Mesendoderm (in vitro differentiated cells): ENCODE data around the gene ZDBF2.

Experiments used
- DNase-seq: peaks from one replicate; pipeline ENCODE4 v3.0.0; 2013
- H2AK5ac ChIP-seq: 2 replicates; pipeline ENCODE4 v1.6.1; 2013; ENCODE audit warnings: low read length, inconsistent platforms
- H2BK120ac ChIP-seq: 2 replicates; pipeline ENCODE4 v1.6.1; 2013; ENCODE audit warnings: low read depth, mild to moderate bottlenecking, low read length, moderate library complexity, mixed read lengths
- H2BK15ac ChIP-seq: replicated peaks from 2 replicates; pipeline ENCODE4 v1.6.1; 2013; ENCODE audit warnings: low read depth, mild to moderate bottlenecking, moderate library complexity
- H2BK5ac ChIP-seq: 2 replicates; pipeline ENCODE4 v1.6.1; 2013; ENCODE audit warnings: low read length, inconsistent platforms
- H3K18ac ChIP-seq: 2 replicates; pipeline ENCODE4 v1.6.1; 2013; ENCODE audit warnings: mild to moderate bottlenecking, low read length, mixed read lengths
- H3K23ac ChIP-seq: one replicate; pipeline ENCODE4 v1.6.1; 2013; ENCODE audit warnings: low read length
- H3K27ac ChIP-seq: 2 replicates; pipeline ENCODE4 v1.5.1; 2013; ENCODE audit warnings: low read depth, mild to moderate bottlenecking, inconsistent platforms, low read length, moderate library complexity
- H3K27me3 ChIP-seq: 2 replicates; pipeline ENCODE4 v1.6.1; 2013; ENCODE audit warnings: low read length, control low read depth, mild to moderate bottlenecking, inconsistent platforms; ENCODE audit not compliant: insufficient read depth, poor library complexity
- H3K36me3 ChIP-seq: 2 replicates; pipeline ENCODE4 v1.6.1; 2013; ENCODE audit warnings: low read length, inconsistent platforms; ENCODE audit not compliant: control insufficient read depth, insufficient read depth
- H3K4ac ChIP-seq: one replicate; pipeline ENCODE4 v1.6.1; 2013; ENCODE audit warnings: low read depth, mild to moderate bottlenecking, low read length, moderate library complexity
- H3K4me1 ChIP-seq: 2 replicates; pipeline ENCODE4 v1.6.1; 2013; ENCODE audit warnings: low read depth, low read length, inconsistent platforms; ENCODE audit not compliant: control insufficient read depth
- H3K4me2 ChIP-seq: 2 replicates; pipeline ENCODE4 v1.6.1; 2013; ENCODE audit warnings: low read length
- H3K4me3 ChIP-seq: 2 replicates; pipeline ENCODE4 v1.5.1; 2013; ENCODE audit warnings: mild to moderate bottlenecking, low read length
- H3K56ac ChIP-seq: one replicate; pipeline ENCODE4 v1.6.1; 2013; ENCODE audit warnings: low read length
- H3K79me1 ChIP-seq: 2 replicates; pipeline ENCODE4 v1.6.1; 2013; ENCODE audit warnings: low read length, inconsistent platforms
- H3K79me2 ChIP-seq: 2 replicates; pipeline ENCODE4 v1.6.1; 2013; ENCODE audit warnings: mild to moderate bottlenecking, low read length; ENCODE audit not compliant: control insufficient read depth, insufficient read depth
- H3K9ac ChIP-seq: 2 replicates; pipeline ENCODE4 v1.6.1; 2013; ENCODE audit warnings: low read length, inconsistent platforms
- H4K5ac ChIP-seq: one replicate; pipeline ENCODE4 v1.6.1; 2013; ENCODE audit warnings: low read length
- H4K8ac ChIP-seq: one replicate; pipeline ENCODE4 v1.6.1; 2013; ENCODE audit warnings: low read depth, mild to moderate bottlenecking, control low read depth, low read length, moderate library complexity
- WGBS: extraction: QIAGEN DNeasy Blood & Tissue Kit; methylation state at CpG from one replicate; pipeline ENCODE4 v1.1.7; 2013; ENCODE audit warnings: low lambda C conversion rate, missing lambda C conversion rate; ENCODE audit not compliant: insufficient coverage; ENCODE audit errors: extremely low coverage; 5-methylcytosine and 5-hydroxymethylcytosine counted together

ZDBF2 gene

GRCh38 chr2:206250041-206250897, 24.2 kb upstream of the ZDBF2 start:
- Histone ChIP-seq H2BK120ac (no peak overlapping the region), H4K5ac (no peak overlapping the region), H2AK5ac (no peak overlapping the region), H3K79me2 (no peaks in the 10 kb centered on the region), H4K8ac (no peak overlapping the region), H3K4me2 (peak overlapping the region; percentile 66), H3K79me1 (no peaks in the 10 kb centered on the region), H3K4me1 (no peaks in the 10 kb centered on the region), H2BK5ac (no peak overlapping the region), H3K27me3 (peaks cover 23% of the 10 kb centered on the region), H2BK15ac (no peak overlapping the region), H3K18ac (no peak overlapping the region), H3K4me3 (peak overlapping the region; percentile 42), H3K4ac (no peak overlapping the region), H3K56ac (peak overlapping the region; percentile 50), H3K9ac (no peak overlapping the region), H3K23ac (no peak overlapping the region), H3K36me3 (no peaks in the 10 kb centered on the region), H3K27ac (no peak overlapping the region)
- no CpG with 5 or more reads among the region's 45 CpGs for WGBS
- DNase-seq, result peak; percentile 82

- Histone ChIP-seq H3K9ac (no peak overlapping the region), H3K27me3 (peaks cover 27% of the 10 kb centered on the region), H2AK5ac (no peak overlapping the region), H2BK5ac (no peak overlapping the region), H3K36me3 (no peaks in the 10 kb centered on the region), H3K4me1 (peaks cover 3% of the 10 kb centered on the region), H4K5ac (no peak overlapping the region), H3K27ac (no peak overlapping the region), H3K18ac (no peak overlapping the region), H3K79me1 (no peaks in the 10 kb centered on the region), H2BK15ac (no peak overlapping the region), H3K4me2 (no peak overlapping the region), H4K8ac (no peak overlapping the region), H3K56ac (no peak overlapping the region), H2BK120ac (no peak overlapping the region), H3K4ac (no peak overlapping the region), H3K79me2 (no peaks in the 10 kb centered on the region), H3K4me3 (no peak overlapping the region), H3K23ac (peak overlapping the region; percentile 24)
- no CpG with 5 or more reads among the region's 20 CpGs for WGBS
- DNase-seq, result no peak
Measured at GRCh38 chr2:206253125-206253776, 21.2 kb upstream of the ZDBF2 start.

- no CpG with 5 or more reads among the region's 5 CpGs for WGBS
- H2BK120ac ChIP-seq, result no peak overlapping the region
- no peak for DNase-seq
- H3K4me3 ChIP-seq, result no peak overlapping the region
- no peak overlapping the region for H3K18ac ChIP-seq
- H3K79me2 ChIP-seq, result no peaks in the 10 kb centered on the region
- no peak overlapping the region for H2AK5ac ChIP-seq
- H4K5ac ChIP-seq, result no peak overlapping the region
- no peak overlapping the region for H3K27ac ChIP-seq
- no peaks in the 10 kb centered on the region for H3K36me3 ChIP-seq
- H3K4ac ChIP-seq, result no peak overlapping the region
- H3K4me1 ChIP-seq, result peaks cover 3% of the 10 kb centered on the region
- no peaks in the 10 kb centered on the region for H3K79me1 ChIP-seq
- H2BK5ac ChIP-seq, result no peak overlapping the region
- H3K23ac ChIP-seq, result peak overlapping the region; percentile 24
- no peak overlapping the region for H3K56ac ChIP-seq
- H3K9ac ChIP-seq, result no peak overlapping the region
- no peak overlapping the region for H4K8ac ChIP-seq
- H3K4me2 ChIP-seq, result no peak overlapping the region
- H3K27me3 ChIP-seq, result peaks cover 28% of the 10 kb centered on the region
- no peak overlapping the region for H2BK15ac ChIP-seq
Measured at GRCh38 chr2:206253777-206254166, 20.7 kb upstream of the ZDBF2 start.

- no peaks in the 10 kb centered on the region for H3K79me2 ChIP-seq
- no peaks in the 10 kb centered on the region for H3K79me1 ChIP-seq
- H3K23ac ChIP-seq, result no peak overlapping the region
- no peak overlapping the region for H3K4me2 ChIP-seq
- H4K5ac ChIP-seq, result no peak overlapping the region
- H2BK15ac ChIP-seq, result no peak overlapping the region
- no peak overlapping the region for H2AK5ac ChIP-seq
- H3K9ac ChIP-seq, result no peak overlapping the region
- H3K4me3 ChIP-seq, result no peak overlapping the region
- H3K18ac ChIP-seq, result no peak overlapping the region
- no peak overlapping the region for H4K8ac ChIP-seq
- H2BK120ac ChIP-seq, result no peak overlapping the region
- no peaks in the 10 kb centered on the region for H3K36me3 ChIP-seq
- no peak overlapping the region for H3K4ac ChIP-seq
- H3K4me1 ChIP-seq, result peaks cover 3% of the 10 kb centered on the region
- no peak overlapping the region for H3K56ac ChIP-seq
- peak; percentile 86 for DNase-seq
- H3K27me3 ChIP-seq, result peaks cover 36% of the 10 kb centered on the region
- no peak overlapping the region for H2BK5ac ChIP-seq
- no CpG with 5 or more reads among the region's 2 CpGs for WGBS
- no peak overlapping the region for H3K27ac ChIP-seq
Measured at GRCh38 chr2:206255003-206255402, 19.5 kb upstream of the ZDBF2 start.

- Histone ChIP-seq H3K27ac (no peak overlapping the region), H4K5ac (no peak overlapping the region), H3K4me2 (no peak overlapping the region), H3K79me2 (no peaks in the 10 kb centered on the region), H4K8ac (no peak overlapping the region), H3K9ac (no peak overlapping the region), H3K23ac (no peak overlapping the region), H3K36me3 (no peaks in the 10 kb centered on the region), H2BK120ac (no peak overlapping the region), H3K4me3 (no peak overlapping the region), H3K79me1 (no peaks in the 10 kb centered on the region), H2AK5ac (no peak overlapping the region), H3K4ac (no peak overlapping the region), H3K18ac (no peak overlapping the region), H3K4me1 (peaks cover 3% of the 10 kb centered on the region), H3K56ac (no peak overlapping the region), H3K27me3 (peaks cover 38% of the 10 kb centered on the region), H2BK5ac (no peak overlapping the region), H2BK15ac (no peak overlapping the region)
- WGBS, result no CpG with 5 or more reads among the region's 7 CpGs
- DNase-seq, result peak; percentile 47
Measured at GRCh38 chr2:206256706-206257205, 17.7 kb upstream of the ZDBF2 start.
